ENCODE measurements around the gene RUNX1.

DNA sequence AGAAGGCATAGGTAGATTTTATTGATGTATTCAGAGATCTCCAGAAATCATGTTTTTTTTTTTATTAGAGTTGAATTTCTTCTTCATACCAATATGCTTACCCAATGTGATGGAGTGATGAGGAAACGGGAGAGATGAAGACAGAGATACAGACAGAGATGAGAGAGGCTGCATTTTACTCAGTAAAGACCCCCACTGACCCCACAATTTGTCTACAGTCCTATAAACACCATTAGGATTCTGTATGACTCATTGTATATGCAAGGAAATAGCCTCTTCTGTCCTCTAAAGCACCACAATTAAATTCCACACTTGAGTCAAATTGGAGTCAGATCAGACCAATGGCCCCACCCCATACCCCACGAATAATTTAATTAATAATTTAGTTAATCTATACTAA is 44.0 kb downstream of the RUNX1 start:
- TF ChIP-seq POLR2A (IDR thresholded peaks at IDR 0.05; ENCODE audit: low read depth, low read length) (no peak), POLR2AphosphoS5 (IDR thresholded peaks at IDR 0.05; ENCODE audit: low read depth, low read length) (no peak)
